HG02798 (cell line): ENCODE data around the gene MTMR3.
"Not testable (repeated sequence)": the region's sequence is repeated elsewhere in the genome, so short reads cannot be mapped to it uniquely, and the experiment has no call there.

Experiments
- ATAC-seq: cut with Tn5 transposase; IDR thresholded peaks from one replicate; pipeline ENCODE4 v1.9.1; 2021; ENCODE audit warnings: mild to moderate bottlenecking; ENCODE audit not compliant: unreplicated experiment, poor library complexity

MTMR3 gene

DNA sequence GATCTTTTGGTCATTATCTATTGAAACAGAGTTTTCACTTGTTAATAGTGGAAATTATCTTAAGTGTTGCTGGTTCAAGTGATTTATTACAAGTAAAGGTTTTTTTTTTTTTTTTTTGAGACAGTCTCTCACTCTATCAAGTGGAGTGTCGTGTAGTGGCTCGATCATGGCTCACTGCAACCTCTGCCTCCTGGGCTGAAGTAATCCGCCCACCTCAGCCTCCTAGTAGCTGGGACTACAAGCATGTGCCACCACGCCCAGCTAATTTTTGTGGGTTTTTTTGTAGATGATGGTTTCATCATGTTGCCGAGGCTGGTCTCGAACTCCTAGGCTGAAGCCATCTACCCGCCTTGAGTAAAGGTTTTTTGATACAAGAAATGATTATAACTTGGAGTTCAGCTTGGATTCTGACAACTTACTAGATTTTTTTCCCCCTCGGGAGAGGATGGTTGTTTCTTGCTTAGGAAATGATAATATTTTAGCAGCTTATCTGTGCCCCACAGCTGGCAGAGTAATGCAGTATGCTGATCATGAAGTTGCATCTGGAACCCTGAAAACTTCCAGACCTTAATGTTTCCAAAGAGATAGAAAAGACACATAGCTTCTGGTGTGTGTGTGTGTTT lies 68.9 kb downstream of the MTMR3 start:
- ATAC-seq: no peak

DNA sequence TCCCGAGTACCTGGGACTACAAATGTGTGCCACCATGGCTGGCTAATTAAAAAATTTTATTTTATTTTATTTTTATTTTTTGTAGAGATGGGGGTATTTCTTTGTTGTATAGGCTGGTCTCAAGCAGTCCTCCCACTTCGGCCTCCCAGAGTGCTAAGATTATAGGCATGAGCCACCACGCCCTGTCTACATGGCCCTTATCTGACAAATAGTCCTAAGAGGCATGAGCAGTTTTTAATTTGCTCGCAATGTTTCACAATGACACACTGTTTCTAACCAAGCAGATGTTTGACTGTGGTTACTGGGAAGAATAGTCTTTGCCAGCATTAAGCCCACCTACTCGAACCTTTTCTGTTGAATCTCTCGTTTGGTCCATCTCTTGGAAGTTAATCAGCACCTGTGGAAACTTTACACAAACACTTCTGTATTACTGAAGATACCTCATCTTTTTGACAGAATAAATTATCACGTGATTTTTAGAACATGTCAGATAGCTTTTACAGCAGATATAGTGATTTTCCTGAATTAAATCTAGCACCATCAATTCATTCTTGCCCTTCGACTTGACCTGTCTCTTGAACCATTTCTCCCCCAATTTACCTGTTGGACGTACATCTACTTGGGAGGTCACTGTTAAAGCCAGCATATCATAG lies 71.4 kb downstream of the MTMR3 start:
- ATAC-seq: no peak

DNA sequence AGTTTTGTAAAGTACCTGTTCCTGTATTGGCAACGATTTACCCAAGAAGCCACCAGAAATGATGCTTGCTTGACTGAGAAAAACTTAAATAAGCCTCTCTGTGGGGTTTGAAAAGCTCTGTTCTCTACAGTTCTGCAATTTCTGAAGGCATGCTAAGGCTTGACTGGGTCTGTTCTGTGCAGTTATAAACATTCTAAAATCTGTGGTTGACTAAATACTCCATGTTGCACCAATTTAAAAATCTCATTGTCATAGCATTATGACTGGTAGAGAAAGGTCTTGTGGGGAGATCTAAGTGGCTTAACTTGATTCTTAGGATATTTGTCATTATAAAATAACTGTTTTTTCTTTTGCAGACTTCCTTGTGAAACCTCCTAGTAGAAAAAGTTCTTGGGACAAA lies 73.7 kb downstream of the MTMR3 start:
- no peak for ATAC-seq

DNA sequence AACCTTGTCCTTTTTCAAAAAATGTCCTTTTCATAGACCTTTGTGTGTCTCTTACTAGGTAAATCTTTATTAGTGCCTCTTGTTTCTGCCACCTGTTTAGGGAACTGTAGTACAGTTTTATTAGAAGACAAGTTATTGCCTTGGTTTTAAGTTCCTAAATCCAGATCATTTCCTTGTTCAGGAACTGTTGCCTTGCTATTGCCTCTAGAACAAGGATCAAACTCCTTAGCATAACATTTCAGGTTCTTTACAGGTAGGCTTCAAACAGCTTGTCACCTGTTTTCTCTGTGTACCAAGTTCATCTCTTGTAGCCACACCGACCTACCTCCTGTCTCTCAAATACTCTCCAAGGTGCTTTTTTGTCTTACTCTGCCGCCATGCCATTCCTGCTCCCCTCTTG lies 75.2 kb downstream of the MTMR3 start:
- ATAC-seq: no peak

DNA sequence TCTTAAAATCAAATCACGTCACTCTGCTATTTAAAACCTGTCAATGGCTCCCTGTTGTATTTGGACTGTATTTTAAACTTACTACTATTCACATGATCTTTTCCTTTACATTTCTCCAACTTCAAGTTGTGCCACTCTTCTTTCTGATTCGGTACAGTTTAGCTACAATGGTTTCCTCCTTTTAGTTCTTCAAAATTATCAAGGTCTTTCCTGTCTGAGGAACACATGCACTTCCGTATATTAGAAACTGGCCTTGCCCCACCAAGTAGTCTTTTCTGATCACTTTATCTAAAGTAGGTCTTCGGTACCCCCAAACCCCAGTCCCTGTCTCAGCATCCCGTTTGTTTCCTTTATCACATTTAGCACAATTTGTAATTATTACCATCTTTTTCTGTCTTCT lies 81.8 kb downstream of the MTMR3 start:
- no peak for ATAC-seq

DNA sequence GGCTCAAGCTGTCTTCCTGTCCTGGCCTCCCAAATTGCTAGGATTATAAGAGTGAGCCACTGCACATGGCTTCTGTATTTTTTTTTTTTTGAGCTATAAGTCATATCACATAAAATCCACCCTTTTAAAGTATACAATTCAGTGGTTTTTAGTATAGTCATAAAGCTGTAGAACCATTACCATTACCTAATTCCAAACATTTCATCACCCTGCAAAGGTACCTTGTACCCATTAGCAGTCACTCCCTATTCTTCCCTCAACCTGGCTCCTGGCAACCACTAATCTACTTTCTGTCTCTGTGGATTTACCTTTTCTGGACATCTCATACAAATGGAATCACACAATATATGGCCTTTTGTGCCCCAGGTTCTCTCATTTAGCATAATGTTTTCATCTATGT lies 84.5 kb downstream of the MTMR3 start:
- ATAC-seq: no peak

DNA sequence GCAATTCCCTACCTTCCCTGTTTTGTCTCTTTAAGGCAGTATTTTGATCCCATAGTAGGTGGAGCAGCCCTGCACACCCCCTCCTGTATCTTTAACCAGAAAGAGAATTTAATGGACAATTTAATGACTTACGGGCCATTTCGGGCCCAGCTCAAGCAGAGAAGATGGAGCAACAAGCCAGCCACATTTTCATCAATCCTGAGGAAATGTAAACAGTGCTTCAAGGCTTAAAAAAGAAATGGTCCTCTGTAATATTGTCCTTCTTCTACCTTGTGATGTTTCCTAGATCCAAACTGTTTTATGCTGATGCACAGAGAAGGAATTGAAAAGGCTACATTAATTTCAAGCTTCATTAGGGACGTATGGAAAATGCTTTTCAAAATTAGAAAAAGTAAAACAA lies 88.6 kb downstream of the MTMR3 start:
- no peak for ATAC-seq

DNA sequence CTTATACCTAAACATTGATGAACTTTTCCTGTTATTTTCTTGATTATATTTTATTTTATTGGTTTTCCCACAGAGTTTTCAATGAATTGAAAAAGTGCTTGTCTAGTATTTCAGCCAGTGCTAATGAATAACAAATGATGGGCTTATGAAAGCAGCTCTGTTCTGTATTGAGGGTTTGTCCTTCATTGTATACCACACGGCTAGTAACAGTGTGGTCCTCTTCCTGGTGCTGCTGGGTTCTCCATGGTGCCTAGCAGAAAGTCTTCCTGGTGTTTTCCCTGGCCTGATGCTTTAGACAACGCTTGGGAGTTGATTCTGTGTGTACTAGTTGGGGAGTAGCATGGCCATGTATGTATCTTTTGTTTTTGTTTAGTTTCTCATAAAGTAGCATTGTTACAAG lies 89.1 kb downstream of the MTMR3 start:
- ATAC-seq: no peak

DNA sequence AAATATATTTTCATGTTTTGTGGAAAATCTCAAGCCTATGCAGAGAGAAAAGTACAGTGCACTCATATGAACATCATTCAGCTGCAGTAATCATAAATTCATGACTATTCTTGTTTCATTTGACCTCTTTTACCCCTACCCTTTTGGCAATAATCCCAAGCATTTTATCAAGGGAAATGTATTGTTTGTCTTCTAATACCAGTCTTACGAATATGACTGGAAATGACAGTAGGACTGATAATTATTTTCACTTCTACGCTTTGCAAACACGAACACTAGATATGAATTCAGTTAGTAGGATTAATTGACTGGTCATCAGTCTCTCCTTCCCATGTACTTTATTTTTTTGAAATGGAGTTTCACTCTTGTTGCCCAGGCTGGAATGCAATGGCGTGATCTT lies 90.3 kb downstream of the MTMR3 start:
- no peak for ATAC-seq

DNA sequence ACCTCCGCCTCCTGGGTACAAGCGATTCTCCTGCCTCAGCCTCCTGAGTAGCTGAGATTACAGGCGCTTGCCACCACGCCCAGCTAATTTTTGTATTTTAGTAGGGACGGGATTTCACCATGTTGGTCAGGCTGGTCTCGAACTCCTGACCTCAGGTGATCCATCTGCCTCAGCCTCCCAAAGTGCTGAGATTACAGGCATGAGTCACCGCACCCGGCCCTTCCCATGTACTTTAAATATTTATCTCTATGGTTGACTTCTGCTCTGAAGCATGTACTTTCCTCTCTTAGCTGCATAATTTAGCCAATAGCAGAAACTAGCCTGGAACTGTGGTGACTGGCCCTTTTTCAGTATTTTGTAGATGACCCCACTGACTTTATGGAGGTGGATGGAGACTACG lies 90.7 kb downstream of the MTMR3 start:
- not testable (repeated sequence) for ATAC-seq

DNA sequence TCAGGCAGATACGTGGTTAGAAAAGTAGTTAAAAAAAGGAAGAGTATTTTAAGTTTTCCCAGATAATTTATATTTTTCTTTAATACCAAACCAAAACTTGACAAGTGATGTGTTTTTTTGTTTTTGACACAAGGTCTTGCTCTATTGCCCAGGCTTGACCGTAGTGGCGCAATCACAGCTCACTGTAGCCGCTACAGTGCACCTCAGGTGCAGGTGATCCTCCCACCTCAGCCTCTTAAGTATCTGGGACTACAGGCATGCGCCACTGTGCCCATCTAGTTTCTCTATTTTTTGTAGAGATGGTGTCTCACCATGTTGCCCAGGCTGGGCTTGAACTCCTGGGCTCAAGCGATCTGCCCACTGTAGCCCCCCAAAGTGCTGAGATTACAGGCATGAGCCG lies 92.5 kb downstream of the MTMR3 start:
- no peak for ATAC-seq

DNA sequence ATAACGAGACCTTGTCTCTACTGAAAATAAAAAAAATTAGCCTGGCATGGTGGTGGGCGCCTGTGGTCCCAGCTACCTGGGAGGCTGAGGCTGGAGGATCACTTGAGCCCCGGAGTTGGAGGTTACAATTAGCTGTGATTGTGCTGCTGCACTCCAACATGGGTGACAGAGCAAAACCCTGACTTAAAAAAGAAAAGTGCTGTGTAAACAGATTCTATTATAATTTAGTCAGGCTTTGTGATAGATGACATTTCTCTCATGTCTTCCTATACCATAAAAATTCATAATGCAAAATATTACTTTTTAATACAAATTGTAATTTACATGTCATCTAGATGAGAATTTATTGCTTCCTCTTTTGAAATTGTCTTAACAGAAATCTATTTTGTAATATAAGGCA lies 94.1 kb downstream of the MTMR3 start:
- ATAC-seq: no peak

DNA sequence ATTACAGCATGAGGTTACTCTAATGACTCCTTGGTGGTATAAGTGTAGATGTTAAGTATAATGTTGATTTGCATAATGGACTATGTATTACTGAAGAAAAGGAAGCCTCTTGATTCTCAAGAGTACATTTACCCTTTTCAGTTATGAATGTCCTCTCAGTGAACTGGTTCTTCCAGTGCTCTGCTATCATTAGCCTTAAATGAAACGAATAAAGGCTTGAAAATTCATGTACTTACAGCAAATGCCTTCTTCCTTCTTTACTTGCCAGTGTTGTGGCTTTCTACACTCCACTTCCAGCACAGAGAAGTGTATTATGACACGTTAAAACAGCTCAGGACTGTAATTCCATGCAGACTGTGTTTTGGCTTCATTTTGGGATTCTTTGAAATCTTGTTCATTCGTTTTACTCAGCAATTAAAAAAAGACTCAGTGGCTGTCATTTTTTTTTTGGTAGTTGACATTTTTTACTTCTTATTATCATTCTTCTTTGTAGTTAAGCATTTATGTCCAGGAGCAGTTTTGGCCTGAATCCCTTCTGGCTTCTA lies 96.9 kb downstream of the MTMR3 start:
- ATAC-seq: peak; percentile 70

DNA sequence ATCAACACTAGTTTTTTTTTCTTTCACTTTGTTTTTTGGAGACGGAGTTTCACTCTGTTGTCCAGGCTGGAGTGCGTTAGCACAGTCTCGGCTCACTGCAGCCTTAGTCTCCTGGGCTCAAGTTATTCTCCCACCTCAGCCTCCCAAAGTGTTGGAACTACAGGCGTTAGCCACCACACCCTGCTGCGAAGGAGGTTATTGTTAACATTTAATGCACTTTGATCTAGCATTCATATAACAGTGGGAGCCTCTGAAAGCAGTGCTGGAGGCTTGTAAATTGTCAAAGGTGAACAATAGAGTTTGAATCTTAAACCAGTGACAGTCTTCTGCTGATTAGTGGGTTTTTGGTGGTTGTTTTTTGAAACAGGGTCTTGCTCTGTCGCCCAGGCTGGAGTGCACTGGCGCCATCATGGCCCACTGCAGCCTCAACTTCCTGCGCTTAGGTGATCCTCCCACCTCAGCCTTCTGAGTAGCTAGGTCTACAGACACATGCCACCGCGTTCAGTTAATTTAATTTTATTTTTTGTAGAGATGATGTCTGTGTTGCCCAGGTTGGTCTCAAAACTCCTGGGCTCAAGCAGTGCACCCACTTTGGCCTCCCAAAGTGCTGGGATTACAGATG lies 100.4 kb downstream of the MTMR3 start:
- no peak for ATAC-seq

DNA sequence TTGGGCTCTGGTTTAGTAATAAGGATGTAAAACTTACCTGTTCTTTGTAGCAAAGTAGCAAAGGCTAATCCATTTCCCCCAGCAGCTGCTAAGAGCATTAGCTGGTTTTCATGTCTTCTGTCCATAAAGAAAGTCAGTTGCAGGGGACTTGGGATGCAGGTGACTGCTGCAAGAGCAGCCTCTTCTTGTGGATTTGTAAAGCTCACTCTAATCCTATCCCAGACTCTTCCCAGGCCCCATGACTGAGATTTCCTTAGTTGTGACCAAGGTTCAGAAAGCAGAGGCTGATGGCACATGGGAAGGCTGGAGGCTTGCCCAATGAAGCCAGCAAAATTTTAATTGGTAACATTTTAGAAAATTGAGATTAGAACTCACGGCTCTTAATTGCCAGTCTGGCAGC lies 102.9 kb downstream of the MTMR3 start:
- ATAC-seq: no peak

DNA sequence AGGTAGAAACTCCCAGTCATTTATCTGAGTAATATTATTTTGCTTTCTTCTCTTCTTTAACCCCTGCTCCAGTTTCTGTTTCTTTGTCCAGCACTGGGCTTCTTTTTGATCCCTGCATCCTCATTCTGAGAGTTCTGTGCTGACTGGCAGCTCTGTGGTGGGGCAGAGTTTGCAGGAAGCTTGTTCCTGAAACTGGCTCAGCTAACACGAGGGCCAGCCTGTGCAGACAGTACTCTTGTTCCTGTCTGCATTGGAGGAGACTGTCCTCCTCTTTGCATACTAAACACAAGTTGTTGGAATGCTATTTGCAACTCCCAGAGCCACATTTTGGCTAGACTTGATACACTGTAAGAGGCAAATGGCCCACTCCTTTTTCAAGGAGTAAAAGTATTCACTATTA lies 104.2 kb downstream of the MTMR3 start:
- no peak for ATAC-seq

DNA sequence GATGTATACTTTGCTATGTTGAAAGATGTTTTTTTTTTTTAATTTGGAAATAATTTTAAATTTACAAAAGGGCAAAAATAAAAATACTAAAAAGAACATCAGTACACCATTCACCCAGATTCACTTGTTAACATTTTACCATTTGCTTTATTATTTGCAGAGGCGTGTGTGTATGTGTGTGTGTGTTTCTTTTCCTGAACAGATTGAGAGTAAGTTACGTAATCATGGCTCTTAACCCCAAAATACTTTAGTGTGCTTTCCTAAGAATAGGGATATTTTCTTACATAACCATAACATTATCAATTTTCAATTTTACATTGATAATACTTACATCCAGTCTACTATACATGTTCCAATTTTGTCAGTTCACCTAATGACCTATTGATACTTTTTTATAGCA lies 105.7 kb downstream of the MTMR3 start:
- no peak for ATAC-seq

DNA sequence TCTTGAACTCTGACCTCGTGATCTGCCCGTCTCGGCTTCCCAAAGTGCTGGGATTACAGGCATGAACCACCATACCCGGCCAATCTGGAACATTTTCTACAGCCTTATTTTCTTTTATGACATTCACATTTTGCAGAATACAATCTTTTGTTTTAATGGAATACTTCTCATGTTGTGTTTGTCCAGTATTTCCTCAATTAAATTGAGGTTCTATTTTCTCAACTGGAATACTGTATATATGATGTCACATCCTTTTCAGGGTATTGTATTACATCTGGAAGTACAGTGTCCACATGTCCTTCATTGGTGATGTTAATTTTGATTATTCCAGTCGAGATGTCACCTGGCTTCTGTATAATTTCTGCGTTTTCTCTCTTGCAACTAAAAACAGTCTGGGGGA lies 106.5 kb downstream of the MTMR3 start:
- no peak for ATAC-seq

DNA sequence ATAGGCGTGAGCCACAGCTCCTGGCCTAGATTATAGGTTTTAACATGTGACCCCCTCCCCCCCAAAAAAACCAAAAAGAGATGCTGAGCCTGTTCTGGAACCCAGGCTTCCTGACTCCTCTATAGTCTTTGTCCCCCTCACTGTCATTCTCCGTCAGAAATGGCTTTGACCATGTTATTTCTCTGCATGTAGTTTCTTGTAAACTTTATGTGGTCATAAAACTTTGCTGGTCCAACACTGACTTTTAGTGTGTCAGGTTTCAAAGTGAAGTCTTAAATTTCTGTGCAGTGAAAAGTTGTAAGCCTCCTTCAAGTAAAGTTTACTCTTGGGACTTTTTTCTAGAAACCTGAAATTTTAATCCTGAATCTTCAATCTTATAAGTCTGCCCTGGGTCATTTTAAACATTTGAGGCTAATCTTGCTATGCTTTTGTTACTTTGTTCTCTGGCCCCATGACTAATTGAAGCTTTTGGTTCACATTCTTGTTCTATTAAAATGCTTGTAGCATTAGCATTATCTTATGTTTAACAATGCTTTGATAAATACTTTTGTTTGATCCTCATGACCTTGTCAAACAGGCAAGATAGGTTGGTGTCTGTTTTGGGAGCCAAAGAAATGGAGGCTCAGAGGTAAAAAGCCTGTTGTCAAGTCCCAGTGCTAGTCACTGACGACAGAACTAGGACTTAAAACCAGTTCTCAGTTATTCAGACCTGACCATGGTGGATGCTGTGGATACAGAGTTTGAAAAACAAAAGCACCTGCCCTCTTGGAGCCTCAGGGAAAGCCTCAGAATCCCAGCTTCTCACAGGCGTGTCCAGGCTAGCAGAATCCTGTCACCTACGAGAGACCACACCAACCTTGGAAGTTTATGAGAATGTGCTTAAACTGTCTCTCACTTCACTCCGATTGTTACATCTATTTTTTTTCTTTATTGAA lies 109.6 kb downstream of the MTMR3 start:
- no peak for ATAC-seq

DNA sequence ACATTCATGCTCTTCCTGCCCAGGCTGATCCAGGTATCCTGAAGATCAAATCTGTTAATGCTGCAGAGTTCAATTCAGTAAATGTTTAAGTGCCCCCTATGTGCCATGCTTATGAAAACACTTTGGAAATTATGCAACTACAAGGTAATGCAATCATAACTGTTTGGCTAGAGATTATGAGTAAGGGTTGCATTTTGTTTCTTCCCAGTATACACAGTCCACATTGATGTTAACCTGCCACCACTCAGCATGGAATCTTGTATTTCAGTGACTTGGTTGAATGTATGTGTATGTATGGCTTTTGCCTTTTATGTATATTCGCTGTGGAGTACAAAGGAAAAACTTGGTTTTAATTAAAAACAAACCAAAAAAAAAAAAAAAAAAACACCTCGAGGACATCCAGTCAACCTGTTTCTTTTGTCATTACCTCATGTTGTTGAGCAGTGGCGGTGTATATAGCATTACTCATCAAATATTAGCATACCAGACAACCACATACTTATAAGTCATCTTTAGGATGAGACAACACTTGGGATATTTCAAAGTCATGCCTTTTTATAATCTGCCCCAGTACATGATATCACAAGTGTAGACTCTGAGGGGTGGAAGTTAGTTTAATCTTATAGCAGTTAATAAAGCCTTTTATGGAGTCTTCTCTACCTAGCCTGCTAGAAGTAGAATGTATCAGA lies 111.2 kb downstream of the MTMR3 start:
- no peak for ATAC-seq
